Mesodermal cell (in vitro differentiated cells): ENCODE measurements around the gene NUB1.

Source experiments
- H3K27ac ChIP-seq: 2 replicates; pipeline ENCODE4 v1.7.0; 2013; ENCODE audit warnings: mild to moderate bottlenecking, low read depth, low read length, moderate library complexity; ENCODE audit not compliant: severe bottlenecking
- H3K36me3 ChIP-seq: 2 replicates; pipeline ENCODE4 v1.7.1; 2013; ENCODE audit warnings: mild to moderate bottlenecking, low read length, moderate library complexity; ENCODE audit not compliant: control insufficient read depth, insufficient read depth
- H3K4me1 ChIP-seq: one replicate; pipeline ENCODE4 v1.7.1; 2013; ENCODE audit warnings: mild to moderate bottlenecking, low read length; ENCODE audit not compliant: insufficient read depth, control insufficient read depth, poor library complexity, severe bottlenecking
- H3K4me3 ChIP-seq: 2 replicates; pipeline ENCODE4 v1.7.0; 2013; ENCODE audit warnings: low read length, control low read depth, mild to moderate bottlenecking; ENCODE audit not compliant: insufficient read depth, poor library complexity, severe bottlenecking; ENCODE audit errors: extremely low read depth
- H3K9me3 ChIP-seq: 2 replicates; pipeline ENCODE4 v1.7.1; 2013; ENCODE audit warnings: mild to moderate bottlenecking, low read length, moderate library complexity; ENCODE audit not compliant: control insufficient read depth
- whole genome bisulfite sequencing, 2 experiments: methylation state at CpG; one replicate each; pipeline ENCODE4 v1.1.5; 2013; ENCODE audit warnings: missing lambda C conversion rate in 2 of 2; ENCODE audit not compliant: insufficient coverage in 2 of 2; 5-methylcytosine and 5-hydroxymethylcytosine counted together

NUB1 gene

DNA sequence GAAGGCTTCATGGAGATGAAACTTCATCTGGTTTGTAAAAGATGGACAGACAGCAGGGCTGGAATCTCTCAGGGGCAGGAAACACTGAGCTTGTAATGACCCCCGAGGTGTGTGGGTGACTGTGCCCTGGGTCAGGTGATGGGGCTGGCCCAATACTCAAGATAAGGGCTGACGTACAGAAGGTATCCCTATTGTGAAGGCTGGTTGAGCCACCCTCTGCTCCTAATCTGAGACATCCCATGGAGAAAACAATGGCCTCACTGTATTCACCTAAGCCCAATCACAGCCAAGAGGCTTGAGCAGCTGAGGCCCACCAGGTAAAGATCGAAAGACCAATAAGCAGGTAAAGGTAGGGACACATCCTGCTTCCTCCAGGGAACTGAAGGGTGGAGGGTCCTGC, 34.8 kb upstream of the NUB1 start:
- 84 to 95% methylated on average over 2 of the region's 3 CpGs for WGBS, 2 experiments
- no peaks in the 10 kb centered on the region for H3K36me3 ChIP-seq

DNA sequence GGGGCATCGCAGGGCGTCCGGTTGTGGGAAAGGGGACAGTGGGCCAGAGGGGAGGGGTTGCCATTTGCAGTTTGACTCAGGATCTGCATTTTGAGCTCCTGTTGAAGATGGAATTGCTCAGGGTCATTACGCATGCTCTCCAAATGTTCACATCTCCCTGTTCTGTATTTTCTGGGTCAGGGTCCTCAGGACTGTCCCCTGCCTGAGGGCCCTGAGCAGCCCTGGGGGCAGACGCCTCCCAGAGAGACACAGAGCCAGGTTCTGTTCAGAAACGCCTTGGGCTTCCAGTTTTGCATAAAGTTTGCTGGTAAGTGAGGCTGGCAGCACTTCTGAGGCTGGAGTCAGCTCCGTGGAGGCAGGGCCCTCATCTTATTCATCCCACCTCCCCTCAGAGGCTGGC, 34.1 kb upstream of the NUB1 start:
- H3K27ac ChIP-seq: no peak overlapping the region
- peaks cover 4% of the 10 kb centered on the region for H3K4me1 ChIP-seq
- H3K9me3 ChIP-seq: peaks cover 14% of the 10 kb centered on the region
- H3K36me3 ChIP-seq: no peaks in the 10 kb centered on the region
- WGBS, 2 experiments: 70 to 81% methylated on average over 4 to 5 of the region's 7 CpGs
- H3K4me3 ChIP-seq: no peak overlapping the region

More for the DNA sequence above, 34.8 kb upstream of the NUB1 start:
- H3K27ac ChIP-seq: no peak overlapping the region
- peaks cover 8% of the 10 kb centered on the region for H3K9me3 ChIP-seq
- H3K4me3 ChIP-seq: no peak overlapping the region
- H3K4me1 ChIP-seq: peaks cover 4% of the 10 kb centered on the region

DNA sequence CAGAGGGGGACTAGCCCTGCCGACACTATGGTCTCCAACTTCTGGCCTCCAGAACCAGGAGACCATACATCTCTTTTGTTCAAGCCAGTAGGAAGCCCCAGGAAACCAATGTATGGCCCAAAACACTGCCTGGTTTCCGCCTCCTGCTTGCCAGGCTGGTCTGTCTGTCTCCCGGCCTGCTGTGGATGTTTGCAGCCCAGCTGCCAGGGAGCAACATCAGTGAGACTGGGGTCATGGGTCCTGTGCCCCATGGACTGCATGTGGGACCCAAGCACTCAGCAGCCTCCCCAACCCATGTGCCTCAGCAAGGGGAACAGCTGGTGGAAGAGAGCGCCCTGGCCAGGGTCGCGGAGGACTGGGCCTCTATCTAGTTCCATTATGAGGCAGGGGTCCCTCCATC, 33.4 kb upstream of the NUB1 start:
- no peaks in the 10 kb centered on the region for H3K36me3 ChIP-seq
- 82 to 85% methylated on average over 6 of the region's 6 CpGs for WGBS, 2 experiments

DNA sequence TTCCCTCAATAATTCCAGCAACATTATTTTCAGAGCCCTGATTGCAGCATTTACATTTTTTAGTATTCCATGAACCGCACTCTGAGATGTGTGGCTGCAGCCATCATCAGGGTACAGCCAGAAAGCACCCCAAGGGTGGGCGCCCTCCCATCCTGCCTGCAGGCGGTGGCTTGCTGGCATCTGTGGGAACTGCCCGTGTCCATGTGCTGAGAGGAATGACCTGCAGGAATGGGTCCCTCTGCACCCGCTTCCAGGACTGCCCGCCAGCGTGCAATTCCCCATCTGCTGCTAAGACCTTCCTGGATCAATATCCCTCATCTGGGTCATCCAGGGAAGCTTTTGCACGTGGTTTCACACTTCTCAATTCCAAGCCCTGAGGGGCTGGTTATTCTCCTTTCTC, 32.8 kb upstream of the NUB1 start:
- H3K9me3 ChIP-seq: peaks cover 14% of the 10 kb centered on the region
- no peak overlapping the region for H3K27ac ChIP-seq
- H3K4me3 ChIP-seq: no peak overlapping the region
- WGBS, 2 experiments: 91 to 94% methylated on average over 7 to 8 of the region's 8 CpGs
- H3K4me1 ChIP-seq: peaks cover 4% of the 10 kb centered on the region
- no peaks in the 10 kb centered on the region for H3K36me3 ChIP-seq

More for the DNA sequence above, 33.4 kb upstream of the NUB1 start:
- Histone ChIP-seq H3K27ac (no peak overlapping the region), H3K9me3 (peaks cover 14% of the 10 kb centered on the region), H3K4me3 (no peak overlapping the region), H3K4me1 (peaks cover 4% of the 10 kb centered on the region)

DNA sequence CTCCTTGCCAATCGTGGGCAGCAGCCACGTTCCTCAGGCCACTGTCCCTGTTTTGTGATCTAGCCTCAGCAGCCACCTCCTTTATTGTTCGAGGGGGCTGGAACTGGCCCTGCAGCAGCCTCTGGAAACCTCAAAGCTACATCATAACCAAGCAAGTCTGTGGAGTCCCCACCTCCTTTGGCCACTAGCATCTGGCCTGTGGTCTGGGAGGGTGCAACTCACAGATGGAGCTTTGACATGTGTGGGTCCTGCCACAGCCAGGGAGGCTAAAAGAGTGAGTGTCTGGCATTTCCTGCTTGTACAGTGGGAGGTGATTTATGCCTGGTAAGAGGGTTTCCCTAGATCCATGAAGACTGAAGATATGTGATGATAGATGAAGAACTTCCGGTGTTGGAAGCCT, 32.3 kb upstream of the NUB1 start:
- no peak overlapping the region for H3K4me3 ChIP-seq
- H3K9me3 ChIP-seq: peaks cover 14% of the 10 kb centered on the region
- H3K4me1 ChIP-seq: peaks cover 3% of the 10 kb centered on the region
- no peak overlapping the region for H3K27ac ChIP-seq
- 93 to 97% methylated on average over 4 of the region's 4 CpGs for WGBS, 2 experiments
- H3K36me3 ChIP-seq: no peaks in the 10 kb centered on the region

DNA sequence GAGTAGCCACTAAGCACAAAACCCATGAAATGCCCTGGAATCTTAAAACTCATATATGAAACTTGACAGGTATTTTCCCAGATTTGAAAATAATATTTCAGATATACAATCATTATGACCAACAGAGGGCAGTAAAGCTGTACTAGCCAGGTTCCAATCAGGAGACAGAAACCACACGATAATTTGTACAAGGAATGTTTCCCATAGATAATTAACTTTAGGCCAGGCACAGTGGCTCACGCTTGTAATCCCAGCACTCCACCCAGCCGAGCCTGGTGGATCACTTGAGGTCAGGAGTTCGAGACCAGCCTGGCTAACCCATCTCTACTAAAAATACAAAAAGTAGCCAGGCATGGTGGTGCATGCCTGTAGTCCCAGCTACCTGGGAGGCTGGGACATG, 31.0 kb upstream of the NUB1 start:
- H3K36me3 ChIP-seq: no peaks in the 10 kb centered on the region
- no peak overlapping the region for H3K4me3 ChIP-seq
- H3K27ac ChIP-seq: no peak overlapping the region
- H3K9me3 ChIP-seq: peaks cover 14% of the 10 kb centered on the region
- 44 to 71% methylated on average over 1 to 3 of the region's 4 CpGs for WGBS, 2 experiments
- H3K4me1 ChIP-seq: no peaks in the 10 kb centered on the region

DNA sequence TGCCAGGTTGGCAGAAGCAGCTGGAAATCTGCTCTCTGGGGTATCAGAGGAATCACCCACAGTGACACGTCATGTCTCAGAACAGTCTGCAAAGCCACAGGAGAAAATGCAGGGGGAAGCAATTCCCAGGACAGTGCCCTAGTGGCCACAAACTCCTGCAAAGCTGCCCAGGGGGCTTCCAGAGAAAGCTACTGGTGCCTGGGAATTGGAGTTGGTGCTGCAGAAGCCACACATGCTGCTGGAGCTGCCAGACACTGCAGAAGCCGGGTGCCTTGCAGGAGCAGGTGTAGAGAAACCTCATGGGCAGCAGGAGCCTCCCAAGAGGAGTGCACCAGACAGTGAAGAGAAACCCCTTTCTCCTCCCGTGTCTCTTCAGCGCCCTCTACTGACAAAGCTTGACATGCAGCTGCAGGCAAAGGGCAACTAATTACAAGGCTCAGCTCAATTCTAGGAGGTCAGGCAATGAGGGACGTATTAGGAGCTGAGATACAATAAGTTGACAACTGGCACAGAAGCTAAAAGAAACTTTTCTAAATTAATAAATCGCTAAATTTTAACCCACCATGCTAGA, 30.2 kb upstream of the NUB1 start:
- 68 to 92% methylated on average over 2 to 5 of the region's 6 CpGs for WGBS, 2 experiments
- Histone ChIP-seq H3K36me3 (no peaks in the 10 kb centered on the region), H3K4me1 (no peaks in the 10 kb centered on the region), H3K4me3 (no peak overlapping the region), H3K9me3 (peaks cover 14% of the 10 kb centered on the region), H3K27ac (no peak overlapping the region)

DNA sequence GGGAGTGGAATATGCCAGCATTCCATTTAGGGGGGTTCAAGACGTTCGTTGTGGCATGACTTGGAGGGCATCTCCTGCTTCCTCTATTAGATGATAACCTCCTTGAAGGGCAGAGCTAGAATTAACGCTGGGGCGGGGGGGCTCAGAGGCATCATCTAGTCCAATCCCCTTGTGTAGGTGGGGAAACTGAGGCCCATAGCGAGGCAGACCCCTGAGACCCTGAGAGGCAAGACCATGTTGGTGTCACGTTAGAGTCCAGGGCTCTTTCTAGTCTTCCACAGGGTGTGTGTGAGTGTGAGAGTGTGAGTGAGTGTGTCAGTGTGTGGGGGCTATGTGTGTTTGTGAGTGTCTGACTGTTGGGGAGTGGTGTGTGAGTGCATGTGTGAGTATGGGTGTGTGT, 29.3 kb upstream of the NUB1 start:
- Histone ChIP-seq H3K4me1 (no peaks in the 10 kb centered on the region), H3K4me3 (no peak overlapping the region), H3K27ac (no peak overlapping the region), H3K36me3 (no peaks in the 10 kb centered on the region), H3K9me3 (peaks cover 14% of the 10 kb centered on the region)
- WGBS, 2 experiments: 95 to 98% methylated on average over 4 of the region's 6 CpGs

DNA sequence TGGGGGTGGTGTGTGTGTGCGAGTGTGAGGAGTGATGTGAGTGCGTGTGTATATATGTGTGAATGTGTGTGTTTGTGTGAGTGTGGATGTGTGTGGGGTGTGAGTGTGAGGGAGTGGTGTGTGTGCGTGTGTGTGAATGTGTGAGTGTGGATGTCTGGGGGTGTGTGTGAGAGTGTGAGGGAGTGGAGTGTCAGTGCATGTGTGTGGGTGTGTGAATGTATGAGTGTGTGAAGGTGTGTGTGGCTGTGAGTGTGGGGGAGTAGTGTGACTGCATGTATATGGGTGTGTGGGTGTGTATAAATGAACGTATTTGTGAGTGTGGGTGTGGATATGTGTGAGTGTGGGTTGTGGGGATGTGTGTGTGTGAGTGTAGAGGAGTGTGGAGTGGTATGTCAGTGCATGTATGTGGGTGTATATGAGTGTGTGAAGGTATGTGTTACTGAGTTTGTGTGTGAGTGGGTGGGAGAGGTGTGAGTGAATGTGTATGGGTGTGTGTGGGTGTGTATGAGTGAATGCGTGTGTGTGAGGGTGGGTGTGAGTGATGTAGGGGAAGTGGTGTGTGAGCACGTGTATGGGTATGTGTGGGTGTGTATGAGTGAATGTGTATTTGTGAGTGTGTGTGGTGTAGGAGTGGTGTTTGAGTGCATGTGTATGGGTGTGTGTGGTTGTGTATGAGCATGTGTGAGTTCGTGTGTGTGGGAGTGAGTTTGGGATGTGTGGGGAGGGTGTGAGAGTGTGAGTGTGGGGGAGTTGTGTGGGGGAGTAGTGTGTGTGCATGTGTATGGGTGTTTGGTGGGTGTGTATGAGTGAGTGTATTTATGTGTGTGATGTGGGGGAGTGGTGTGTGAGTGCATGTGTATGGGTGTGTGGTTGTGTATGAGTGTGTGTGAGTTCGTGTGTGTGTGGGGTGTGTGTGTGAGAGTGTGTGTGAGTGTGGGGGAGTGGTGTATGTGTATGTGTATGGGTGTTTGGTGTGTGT, 28.5 kb upstream of the NUB1 start:
- WGBS, 2 experiments: 86 to 90% methylated on average over 8 of the region's 8 CpGs
- H3K4me3 ChIP-seq: no peak overlapping the region
- H3K27ac ChIP-seq: no peak overlapping the region
- no peaks in the 10 kb centered on the region for H3K4me1 ChIP-seq
- no peaks in the 10 kb centered on the region for H3K36me3 ChIP-seq
- peaks cover 14% of the 10 kb centered on the region for H3K9me3 ChIP-seq

DNA sequence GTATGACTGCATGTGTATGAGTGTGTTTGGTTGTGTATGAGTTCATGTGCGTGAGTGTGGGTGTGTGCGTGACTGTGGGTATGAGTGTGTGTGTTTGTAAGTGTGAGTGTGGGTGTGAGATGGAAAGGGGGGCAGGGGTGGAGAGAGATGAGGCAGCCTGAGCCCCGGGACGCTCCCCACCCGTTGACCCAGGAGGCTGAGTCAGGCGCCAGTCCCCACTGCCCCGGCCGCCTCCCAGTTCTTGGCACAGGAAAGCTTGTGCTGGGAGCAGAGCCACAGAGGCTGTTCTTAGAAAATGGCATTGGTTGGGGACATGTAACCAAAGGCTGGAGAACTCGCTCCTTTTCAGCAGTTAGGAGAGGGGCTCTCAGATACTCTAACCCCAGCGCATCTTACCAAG, 27.8 kb upstream of the NUB1 start:
- H3K36me3 ChIP-seq: no peaks in the 10 kb centered on the region
- no peak overlapping the region for H3K4me3 ChIP-seq
- no peaks in the 10 kb centered on the region for H3K4me1 ChIP-seq
- H3K27ac ChIP-seq: no peak overlapping the region
- H3K9me3 ChIP-seq: peaks cover 16% of the 10 kb centered on the region
- 87 to 92% methylated on average over 8 to 9 of the region's 10 CpGs for WGBS, 2 experiments

DNA sequence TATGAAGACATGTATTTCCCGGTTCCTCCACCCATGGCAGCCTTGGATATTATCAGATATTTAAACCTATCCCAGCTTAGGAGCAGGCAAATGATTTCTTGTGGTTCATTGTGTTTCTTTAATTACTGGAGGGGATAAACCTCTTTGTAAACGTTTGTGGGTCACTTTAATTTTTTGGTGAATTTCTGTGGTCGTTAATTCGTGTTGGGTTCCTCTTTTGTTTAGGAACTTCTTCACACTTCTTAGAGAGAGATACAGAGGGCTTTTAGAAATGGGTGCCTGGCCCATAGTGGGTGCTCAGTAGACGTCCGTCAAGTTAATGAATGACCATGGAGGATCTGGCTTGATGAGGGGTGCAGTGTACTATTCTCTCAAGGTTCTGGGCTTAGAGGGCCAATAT, 27.2 kb upstream of the NUB1 start:
- Histone ChIP-seq H3K9me3 (peaks cover 21% of the 10 kb centered on the region), H3K4me3 (no peak overlapping the region), H3K36me3 (no peaks in the 10 kb centered on the region), H3K27ac (no peak overlapping the region), H3K4me1 (no peaks in the 10 kb centered on the region)
- 74 to 80% methylated on average over 5 of the region's 6 CpGs for WGBS, 2 experiments
